ENCODE data around the gene CTDP1.
"Not testable (repeated sequence)": the region's sequence is repeated elsewhere in the genome, so short reads cannot be mapped to it uniquely, and the experiment has no call there.

Gene CTDP1

GRCh38 chr18:79683626-79684282 lies 4.2 kb downstream of the CTDP1 start:
- no peak for DNase-seq

- no peak for DNase-seq
These were observed 4.7 kb downstream of the CTDP1 start for GRCh38 chr18:79684283-79684631.

GRCh38 chr18:79684787-79685186 lies 5.2 kb downstream of the CTDP1 start:
- DNase-seq: no peak

- DNase-seq: no peak
These were observed 5.7 kb downstream of the CTDP1 start for GRCh38 chr18:79685281-79685680.

- DNase-seq: no peak
These were observed 6.4 kb downstream of the CTDP1 start for GRCh38 chr18:79685971-79686370.

GRCh38 chr18:79687806-79688205 lies 8.2 kb downstream of the CTDP1 start:
- DNase-seq: no peak

- no peak for DNase-seq
These were observed 10.5 kb downstream of the CTDP1 start for GRCh38 chr18:79690071-79690470.

GRCh38 chr18:79690586-79691482 lies 11.2 kb downstream of the CTDP1 start:
- no peak for DNase-seq

- DNase-seq: no peak
These were observed 12.5 kb downstream of the CTDP1 start for GRCh38 chr18:79692056-79692455.

GRCh38 chr18:79692886-79693285 lies 13.3 kb downstream of the CTDP1 start:
- DNase-seq: no peak

- DNase-seq: no peak
These were observed 14.1 kb downstream of the CTDP1 start for GRCh38 chr18:79693561-79694205.

- DNase-seq: not testable (repeated sequence)
These were observed 14.7 kb downstream of the CTDP1 start for GRCh38 chr18:79694206-79694894.

- no peak for DNase-seq
These were observed 15.3 kb downstream of the CTDP1 start for GRCh38 chr18:79694895-79695213.

- DNase-seq: no peak
These were observed 15.7 kb downstream of the CTDP1 start for GRCh38 chr18:79695269-79695668.

- DNase-seq: no peak
These were observed 16.6 kb downstream of the CTDP1 start for GRCh38 chr18:79695856-79696850.

GRCh38 chr18:79697178-79697577 lies 17.6 kb downstream of the CTDP1 start:
- no peak for DNase-seq

- no peak for DNase-seq
These were observed 18.4 kb downstream of the CTDP1 start for GRCh38 chr18:79697976-79698375.

- DNase-seq: no peak
These were observed 19.2 kb downstream of the CTDP1 start for GRCh38 chr18:79698668-79699335.

GRCh38 chr18:79699653-79700052 lies 20.1 kb downstream of the CTDP1 start:
- DNase-seq: no peak

GRCh38 chr18:79702906-79703305 lies 23.3 kb downstream of the CTDP1 start:
- no peak for DNase-seq

- no peak for DNase-seq
These were observed 25.0 kb downstream of the CTDP1 start for GRCh38 chr18:79704631-79705030.

GRCh38 chr18:79705272-79705671 lies 25.7 kb downstream of the CTDP1 start:
- DNase-seq: no peak

Measured in NCI-H345 (cell line).